ENCODE measurements around the gene KRT83. TPM values are rescaled to one million over a fixed set of nuclear protein-coding genes. Genes with fewer than 3 reads are reported as not detected.
"Not testable (repeated sequence)": the region's sequence is repeated elsewhere in the genome, so short reads cannot be mapped to it uniquely, and the experiment has no call there.

The KRT83 gene
- total RNA-seq, 2 donors from 2014 or later, result not detected

- ATAC-seq (replicated peaks in 1 of 2) (no peak), DNase-seq (no peak)
- H3K27me3 Mint-ChIP-seq (ENCODE audit: low read depth), result peaks cover 47% of the 10 kb centered on the region
- H3K36me3 Mint-ChIP-seq (ENCODE audit: insufficient read depth in 2 of 2), result no peaks in the 10 kb centered on the region
- H3K4me1 Mint-ChIP-seq (ENCODE audit: low read depth), result no peaks in the 10 kb centered on the region
- no peak overlapping the region for H3K27ac Mint-ChIP-seq
- no peaks in the 10 kb centered on the region for H3K9me3 Mint-ChIP-seq
- H3K4me3 Mint-ChIP-seq, result no peak overlapping the region
Measured at GRCh38 chr12:52319097-52319496, 2.1 kb downstream of the KRT83 start.

GRCh38 chr12:52318241-52318990 lies 2.8 kb downstream of the KRT83 start:
- no peak overlapping the region for H3K27ac Mint-ChIP-seq
- H3K27me3 Mint-ChIP-seq (ENCODE audit: low read depth), result peaks cover 46% of the 10 kb centered on the region
- H3K9me3 Mint-ChIP-seq, result no peaks in the 10 kb centered on the region
- H3K4me1 Mint-ChIP-seq (ENCODE audit: low read depth), result no peaks in the 10 kb centered on the region
- ATAC-seq (replicated peaks in 1 of 2) (no peak), DNase-seq (no peak)
- H3K4me3 Mint-ChIP-seq, result no peak overlapping the region
- no peaks in the 10 kb centered on the region for H3K36me3 Mint-ChIP-seq (ENCODE audit: insufficient read depth in 2 of 2)

- no peak for DNase-seq
- no peaks in the 10 kb centered on the region for H3K4me1 Mint-ChIP-seq (ENCODE audit: low read depth)
- peaks cover 42% of the 10 kb centered on the region for H3K27me3 Mint-ChIP-seq (ENCODE audit: low read depth)
Measured at GRCh38 chr12:52317468-52318052, 3.6 kb downstream of the KRT83 start.

GRCh38 chr12:52316701-52317100 lies 4.5 kb downstream of the KRT83 start:
- DNase-seq, result no peak
- Mint-ChIP-seq H3K9me3 (no peaks in the 10 kb centered on the region), H3K4me3 (no peak overlapping the region), H3K36me3 (ENCODE audit: insufficient read depth in 2 of 2) (no peaks in the 10 kb centered on the region), H3K4me1 (ENCODE audit: low read depth) (no peaks in the 10 kb centered on the region), H3K27me3 (ENCODE audit: low read depth) (peaks cover 38% of the 10 kb centered on the region), H3K27ac (no peak overlapping the region)
- ATAC-seq (replicated peaks in 1 of 2), result no peak

More at GRCh38 chr12:52317468-52318052, 3.6 kb downstream of the KRT83 start:
- H3K4me3 Mint-ChIP-seq, result no peak overlapping the region
- ATAC-seq (replicated peaks in 1 of 2), result no peak
- H3K36me3 Mint-ChIP-seq (ENCODE audit: insufficient read depth in 2 of 2), result no peaks in the 10 kb centered on the region
- H3K27ac Mint-ChIP-seq, result no peak overlapping the region
- no peaks in the 10 kb centered on the region for H3K9me3 Mint-ChIP-seq

GRCh38 chr12:52316290-52316689 lies 4.9 kb downstream of the KRT83 start:
- Mint-ChIP-seq H3K4me1 (ENCODE audit: low read depth) (no peaks in the 10 kb centered on the region), H3K36me3 (ENCODE audit: insufficient read depth in 2 of 2) (no peaks in the 10 kb centered on the region), H3K27ac (no peak overlapping the region), H3K4me3 (no peak overlapping the region), H3K9me3 (no peaks in the 10 kb centered on the region), H3K27me3 (ENCODE audit: low read depth) (peaks cover 37% of the 10 kb centered on the region)
- DNase-seq (no peak), ATAC-seq (replicated peaks in 1 of 2) (no peak)

GRCh38 chr12:52315721-52316120 lies 5.5 kb downstream of the KRT83 start:
- not testable (repeated sequence) for H3K4me1 Mint-ChIP-seq (ENCODE audit: low read depth); ATAC-seq (replicated peaks in 1 of 2); H3K4me3 Mint-ChIP-seq; H3K27ac Mint-ChIP-seq; H3K9me3 Mint-ChIP-seq; H3K36me3 Mint-ChIP-seq (ENCODE audit: insufficient read depth in 2 of 2)
- peaks cover 36% of the 10 kb centered on the region for H3K27me3 Mint-ChIP-seq (ENCODE audit: low read depth)
- DNase-seq, result peak; percentile 36 to 48

- Mint-ChIP-seq H3K36me3 (ENCODE audit: insufficient read depth in 2 of 2) (no peaks in the 10 kb centered on the region), H3K27ac (no peak overlapping the region), H3K9me3 (no peaks in the 10 kb centered on the region), H3K4me3 (no peak overlapping the region), H3K27me3 (ENCODE audit: low read depth) (peaks cover 37% of the 10 kb centered on the region), H3K4me1 (ENCODE audit: low read depth) (no peaks in the 10 kb centered on the region)
- no peak for ATAC-seq (replicated peaks in 1 of 2)
- DNase-seq, result no peak
Measured at GRCh38 chr12:52314511-52314910, 6.7 kb downstream of the KRT83 start.

- peaks cover 38% of the 10 kb centered on the region for H3K27me3 Mint-ChIP-seq (ENCODE audit: low read depth)
- H3K4me1 Mint-ChIP-seq (ENCODE audit: low read depth), result peaks cover under 1% of the 10 kb centered on the region
- DNase-seq (no peak), ATAC-seq (replicated peaks in 1 of 2) (no peak)
- H3K36me3 Mint-ChIP-seq (ENCODE audit: insufficient read depth in 2 of 2), result no peaks in the 10 kb centered on the region
- H3K4me3 Mint-ChIP-seq, result no peak overlapping the region
- H3K9me3 Mint-ChIP-seq, result no peaks in the 10 kb centered on the region
- no peak overlapping the region for H3K27ac Mint-ChIP-seq
Measured at GRCh38 chr12:52313926-52314325, 7.3 kb downstream of the KRT83 start.

GRCh38 chr12:52313461-52313860 lies 7.7 kb downstream of the KRT83 start:
- H3K27ac Mint-ChIP-seq, result no peak overlapping the region
- peaks cover 5% of the 10 kb centered on the region for H3K4me1 Mint-ChIP-seq (ENCODE audit: low read depth)
- H3K36me3 Mint-ChIP-seq (ENCODE audit: insufficient read depth in 2 of 2), result no peaks in the 10 kb centered on the region
- no peak overlapping the region for H3K4me3 Mint-ChIP-seq
- DNase-seq (no peak), ATAC-seq (replicated peaks in 1 of 2) (no peak)
- H3K27me3 Mint-ChIP-seq (ENCODE audit: low read depth), result peaks cover 38% of the 10 kb centered on the region
- no peaks in the 10 kb centered on the region for H3K9me3 Mint-ChIP-seq

- no peak overlapping the region for H3K27ac Mint-ChIP-seq
- peaks cover 47% of the 10 kb centered on the region for H3K27me3 Mint-ChIP-seq (ENCODE audit: low read depth)
- DNase-seq, result no peak
- H3K9me3 Mint-ChIP-seq, result no peaks in the 10 kb centered on the region
- H3K4me1 Mint-ChIP-seq (ENCODE audit: low read depth), result peaks cover 11% of the 10 kb centered on the region
- H3K4me3 Mint-ChIP-seq, result no peak overlapping the region
- no peaks in the 10 kb centered on the region for H3K36me3 Mint-ChIP-seq (ENCODE audit: insufficient read depth in 2 of 2)
- ATAC-seq (replicated peaks in 1 of 2), result no peak
Measured at GRCh38 chr12:52312086-52312485, 9.1 kb downstream of the KRT83 start.

GRCh38 chr12:52311285-52311648 lies 9.9 kb downstream of the KRT83 start:
- H3K27ac Mint-ChIP-seq, result no peak overlapping the region
- no peaks in the 10 kb centered on the region for H3K9me3 Mint-ChIP-seq
- H3K4me3 Mint-ChIP-seq, result no peak overlapping the region
- peaks cover 55% of the 10 kb centered on the region for H3K27me3 Mint-ChIP-seq (ENCODE audit: low read depth)
- ATAC-seq (replicated peaks in 1 of 2) (no peak), DNase-seq (no peak)
- no peaks in the 10 kb centered on the region for H3K36me3 Mint-ChIP-seq (ENCODE audit: insufficient read depth in 2 of 2)
- H3K4me1 Mint-ChIP-seq (ENCODE audit: low read depth), result peaks cover 11% of the 10 kb centered on the region

- no peak for ATAC-seq (replicated peaks in 1 of 2)
- Mint-ChIP-seq H3K27me3 (ENCODE audit: low read depth) (peaks cover 61% of the 10 kb centered on the region), H3K4me3 (no peak overlapping the region), H3K4me1 (ENCODE audit: low read depth) (peaks cover 11% of the 10 kb centered on the region), H3K36me3 (ENCODE audit: insufficient read depth in 2 of 2) (no peaks in the 10 kb centered on the region), H3K9me3 (no peaks in the 10 kb centered on the region), H3K27ac (no peak overlapping the region)
- no peak for DNase-seq
Measured at GRCh38 chr12:52310622-52311284, 10.4 kb downstream of the KRT83 start.

- H3K36me3 Mint-ChIP-seq (ENCODE audit: insufficient read depth in 2 of 2), result no peaks in the 10 kb centered on the region
- H3K9me3 Mint-ChIP-seq, result no peaks in the 10 kb centered on the region
- H3K4me3 Mint-ChIP-seq, result peak overlapping the region; percentile 65 to 66
- H3K27ac Mint-ChIP-seq, result no peak overlapping the region
- H3K4me1 Mint-ChIP-seq (ENCODE audit: low read depth), result peaks cover 24% of the 10 kb centered on the region
- H3K27me3 Mint-ChIP-seq (ENCODE audit: low read depth), result peaks cover 68% of the 10 kb centered on the region
- no peak for ATAC-seq (replicated peaks in 1 of 2)
- no peak for DNase-seq
Measured at GRCh38 chr12:52308806-52309425, 12.3 kb downstream of the KRT83 start.

All from activated T-cell treated with anti-CD3 and anti-CD28 coated beads, Interleukin-2, amount 50 U/mL, for 72 hours (primary cell).